K562 (cell line): ENCODE results near the gene LRFN2.

Experiments used
- CTCF ChIP-seq, 3 experiments: IDR thresholded peaks in 2 of 3; conservative IDR thresholded peaks in 1 of 3; 2 replicates each; pipeline ENCODE4 v1.5.1; 2011 to 2012; ENCODE audit warnings: low read length in 3 of 3, mild to moderate bottlenecking in 3 of 3, control low read depth in 2 of 3, improper control_type of control experiment in 1 of 3, inconsistent platforms in 1 of 3, low read depth in 1 of 3, mixed read lengths in 1 of 3, moderate library complexity in 1 of 3; ENCODE audit not compliant: insufficient read depth in 2 of 3
- EP300 ChIP-seq: IDR thresholded peaks from 2 replicates; pipeline ENCODE4 v1.6.1; 2012; ENCODE audit warnings: low read length, improper control_type of control experiment
- KAT8 ChIP-seq: fragments of 450-650 bp; IDR thresholded peaks from 2 replicates; pipeline ENCODE4 v1.6.1; 2016; ENCODE audit warnings: low read depth, mild to moderate bottlenecking
- KLF16 ChIP-seq: IDR thresholded peaks from 2 replicates; pipeline ENCODE4 v1.6.1; 2016; ENCODE audit warnings: antibody characterized with exemption
- LARP7 ChIP-seq: fragments of 450-650 bp; IDR thresholded peaks from 2 replicates; pipeline ENCODE4 v1.6.1; 2016
- MAZ ChIP-seq, 2 experiments: fragments of 450-650 bp in 1 of 2; sonication (generic) in 1 of 2; formaldehyde crosslinking; IDR thresholded peaks in 1 of 2; conservative IDR thresholded peaks in 1 of 2; 2 replicates each; pipeline versions ENCODE4 v1.4.0 to v1.5.0; 2020; ENCODE audit warnings: mild to moderate bottlenecking in 1 of 2, missing genetic modification reagents in 1 of 2
- NFIC ChIP-seq: fragments of 450-650 bp; IDR thresholded peaks from 2 replicates; pipeline ENCODE4 v1.6.1; 2017; ENCODE audit warnings: mild to moderate bottlenecking, inconsistent platforms
- RBM14 ChIP-seq: fragments of 200-400 bp; formaldehyde crosslinking; IDR thresholded peaks from 2 replicates; pipeline ENCODE4 v1.6.1; 2018; ENCODE audit warnings: low read depth, mild to moderate bottlenecking, low read length, moderate library complexity, borderline replicate concordance; ENCODE audit not compliant: insufficient read depth
- ZNF143 ChIP-seq: sonication (generic); formaldehyde crosslinking; IDR thresholded peaks from 2 replicates; pipeline ENCODE4 v1.9.0; 2022; ENCODE audit warnings: mild to moderate bottlenecking, missing genetic modification reagents
- ZNF274 ChIP-seq: IDR thresholded peaks from 2 replicates; pipeline ENCODE4 v1.6.1; 2011; ENCODE audit warnings: low read depth, mild to moderate bottlenecking, low read length, moderate library complexity, borderline replicate concordance

GRCh38 chr6:40516429-40516828 is 70.7 kb downstream of the LRFN2 start:
- TF ChIP-seq RBM14 (no peak), EP300 (no peak), ZNF274 (no peak), NFIC (no peak), KLF16 (no peak), CTCF (IDR thresholded peaks at IDR 0.05 in 2 of 3, conservative IDR thresholded peaks at IDR 0.05 in 1 of 3; ENCODE audit: insufficient read depth in 2 of 3, low read depth in 1 of 3, low read length in 3 of 3) (no peak), KAT8 (no peak), MAZ (CRISPR knock-in tag; conservative IDR thresholded peaks at IDR 0.05 in 1 of 2, IDR thresholded peaks at IDR 0.05 in 1 of 2) (no peak), LARP7 (no peak), ZNF143 (no peak)
